Activated CD4-positive, CD25-positive, alpha-beta regulatory T cell (primary cell): Measurements from ENCODE around the gene TNNT3.
"Not testable (repeated sequence)": the region's sequence is repeated elsewhere in the genome, so short reads cannot be mapped to it uniquely, and the experiment has no call there.

ENCODE experiments used
- DNase-seq, 4 experiments: peaks; one replicate each; lab custom pipeline; 2025; lab: John Stamatoyannopoulos, UW

Gene TNNT3

DNA sequence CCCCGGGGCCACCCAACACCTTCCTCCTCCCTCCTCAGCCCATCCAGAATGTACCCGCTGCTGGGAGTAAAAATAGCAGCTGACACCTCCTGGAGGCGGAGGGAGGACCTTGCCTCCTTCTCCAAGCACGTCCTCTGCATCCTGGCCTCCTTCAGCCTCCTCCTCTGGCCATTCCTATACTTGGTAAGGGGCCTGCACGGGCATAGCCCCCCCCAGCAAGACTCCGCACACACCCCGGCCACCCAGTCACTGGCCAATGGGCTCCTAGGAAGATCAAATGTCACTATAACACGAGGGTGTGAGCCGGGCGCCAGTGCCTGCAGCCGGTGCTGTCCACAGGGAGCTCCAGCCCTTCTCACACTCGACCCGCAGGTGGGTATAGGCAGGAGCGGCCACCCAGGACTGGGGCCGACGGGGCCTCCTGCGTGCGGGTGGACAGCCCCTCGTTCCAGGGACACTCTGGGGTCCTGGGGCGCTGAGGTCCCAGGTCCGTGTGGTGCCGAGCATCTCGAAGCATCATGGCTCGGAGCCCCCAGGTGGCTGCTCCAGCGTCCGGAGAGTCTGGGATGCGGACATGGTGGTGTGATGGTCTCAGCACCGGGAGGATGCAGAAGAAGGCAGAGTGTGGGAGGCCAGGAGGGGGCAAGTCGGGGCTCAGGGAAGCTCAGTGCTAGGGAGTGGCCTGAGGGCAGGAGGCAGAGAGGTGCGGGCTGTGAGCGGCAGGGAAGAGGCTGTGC, at the start of gene TNNT3:
Gene TNNT3, plus strand, starts transcription at position 313 of the 737 bp plus-strand sequence. CDS start 3,172 bp downstream, outside the sequence.
- DNase-seq: no peak

DNA sequence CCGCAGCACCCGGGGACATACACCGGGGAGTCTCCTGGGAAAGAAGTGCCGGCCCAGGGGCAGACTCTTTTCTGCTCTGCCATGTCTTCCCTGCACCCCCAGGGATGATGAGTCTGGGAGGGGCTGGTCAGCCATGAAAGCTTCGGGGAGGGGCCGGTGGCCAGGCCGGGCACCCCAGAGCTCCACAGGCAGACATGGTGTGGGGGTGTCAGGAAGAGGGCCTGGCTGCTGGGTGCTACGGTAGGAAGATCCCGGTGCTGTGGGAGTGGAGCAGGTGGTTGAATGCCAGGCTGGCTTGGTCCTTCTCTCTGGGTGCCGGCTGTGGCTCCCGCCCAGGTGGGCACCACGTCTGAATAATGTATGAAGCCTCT, 49.2 kb upstream of the TNNT3 start:
- DNase-seq: no peak

DNA sequence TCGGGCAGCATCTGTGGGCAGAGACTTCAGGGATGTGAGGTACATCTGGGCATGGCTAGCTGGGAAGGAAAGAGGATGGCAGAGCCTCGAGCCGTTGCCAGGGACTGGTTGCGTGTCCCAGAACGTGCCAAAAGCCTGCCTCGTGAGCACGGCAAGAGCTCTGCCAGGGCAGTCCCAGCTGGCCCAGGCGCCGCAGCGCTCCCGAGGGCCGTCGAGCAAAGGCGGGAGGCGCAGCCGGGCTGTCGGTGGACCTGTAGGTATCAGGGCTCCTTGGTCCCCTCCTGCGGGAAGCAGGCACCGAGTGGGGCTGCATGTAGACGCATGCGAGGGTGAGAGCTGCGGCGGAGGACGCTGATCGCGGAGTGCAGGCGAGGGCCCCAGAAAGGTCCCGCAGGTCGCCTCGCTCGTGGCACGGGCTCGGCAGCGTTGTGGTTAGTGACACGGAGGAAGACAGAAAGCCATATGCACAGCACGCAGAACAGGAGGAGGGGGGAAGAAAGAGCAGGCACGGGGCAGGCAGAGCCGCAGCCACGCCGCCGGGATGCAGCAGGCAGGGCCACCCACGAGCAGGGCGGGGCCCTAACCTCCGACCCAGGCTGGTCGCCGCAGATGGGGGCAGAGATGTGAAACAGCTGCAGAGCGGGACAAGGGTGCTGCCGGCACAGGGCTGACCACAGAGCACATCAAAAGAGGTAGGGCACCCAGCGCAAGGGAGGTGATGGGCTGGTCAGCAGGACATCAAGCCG, 48.6 kb upstream of the TNNT3 start:
- DNase-seq: no peak

DNA sequence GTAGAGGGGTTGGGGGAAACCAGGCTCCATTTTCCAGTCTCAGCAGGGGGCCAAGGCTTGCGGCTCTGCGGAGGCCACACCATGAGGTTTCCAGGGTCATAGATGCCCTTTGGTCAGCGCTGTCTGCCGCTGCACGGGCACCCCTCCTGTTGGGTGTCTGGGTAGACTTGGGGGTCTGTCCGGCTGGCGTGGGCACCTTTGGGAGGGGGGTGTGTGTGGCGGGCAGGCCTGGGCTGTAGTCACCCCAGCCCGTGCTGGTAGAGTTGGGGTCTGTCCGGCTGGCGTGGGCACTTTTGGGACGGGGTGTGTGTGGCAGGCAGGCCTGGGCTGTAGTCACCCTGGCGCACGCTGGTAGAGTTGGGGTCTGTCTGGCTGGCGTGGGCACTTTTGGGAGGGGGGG, 48.0 kb upstream of the TNNT3 start:
- DNase-seq: no peak

DNA sequence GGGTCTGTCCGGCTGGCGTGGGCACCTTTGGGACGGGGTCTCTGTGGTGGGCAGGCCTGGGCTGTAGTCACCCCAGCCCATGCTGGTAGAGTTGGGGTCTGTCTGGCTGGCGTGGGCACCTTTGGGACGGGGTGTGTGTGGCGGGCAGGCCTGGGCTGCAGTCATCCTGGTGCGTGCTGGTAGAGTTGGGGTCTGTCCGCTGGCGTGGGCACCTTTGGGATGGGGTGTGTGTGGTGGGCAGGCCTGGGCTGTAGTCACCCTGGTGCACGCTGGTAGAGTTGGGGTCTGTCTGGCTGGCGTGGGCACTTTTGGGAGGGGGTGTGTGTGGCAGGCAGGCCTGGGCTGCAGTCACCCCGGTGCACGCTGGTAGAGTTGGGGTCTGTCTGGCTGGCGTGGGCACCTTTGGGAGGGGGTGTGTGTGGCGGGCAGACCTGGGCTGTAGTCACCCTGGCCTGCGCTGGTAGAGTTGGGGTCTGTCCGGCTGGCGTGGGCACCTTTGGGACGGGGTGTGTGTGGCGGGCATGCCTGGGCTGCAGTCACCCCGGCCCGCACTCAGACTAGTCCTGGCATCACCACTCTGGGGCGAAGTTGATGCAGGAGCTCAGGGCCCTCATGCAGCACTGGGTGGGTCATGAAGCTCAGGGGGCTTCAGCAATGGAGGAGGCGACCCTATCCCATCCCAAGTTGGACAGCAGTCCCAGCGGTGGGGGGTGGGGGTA, 47.1 kb upstream of the TNNT3 start:
- DNase-seq: no peak

DNA sequence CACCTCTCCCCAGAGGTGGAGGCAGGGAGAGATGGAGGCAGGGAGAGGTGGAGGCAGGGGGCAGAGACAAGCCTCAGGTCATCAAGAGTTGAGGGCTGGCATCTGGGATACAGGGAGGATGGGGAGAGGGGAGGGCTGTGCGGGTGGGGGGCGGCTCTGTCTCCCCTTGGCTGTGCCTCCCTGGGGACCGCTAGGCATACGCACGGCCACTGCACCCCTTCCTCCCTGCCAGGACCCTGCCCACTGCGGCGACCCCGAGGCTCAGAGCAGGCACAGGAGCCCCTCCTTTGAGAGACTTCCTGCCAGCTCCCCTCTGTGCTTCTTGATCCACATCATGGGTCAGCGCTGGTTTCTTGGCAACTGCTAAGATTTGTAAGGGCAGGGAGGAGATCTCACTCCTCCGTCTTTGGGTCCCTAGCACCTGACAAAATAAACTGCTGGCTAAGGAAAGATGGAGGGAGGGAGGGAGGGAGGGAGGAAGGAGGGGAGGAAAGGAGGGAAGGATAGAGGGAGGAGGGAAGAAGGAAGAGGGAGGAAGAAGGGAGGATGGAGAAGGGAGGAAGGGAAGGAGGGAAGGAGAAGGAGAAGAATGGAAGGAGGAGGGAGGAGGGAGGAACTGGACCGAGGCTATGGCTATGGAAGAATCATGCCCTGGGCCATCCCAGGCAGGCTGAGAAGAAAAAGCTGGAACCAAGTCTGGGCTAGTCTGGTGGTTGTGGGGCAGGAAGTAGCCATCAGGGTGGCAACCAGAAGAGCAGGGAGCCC, 46.3 kb upstream of the TNNT3 start:
- DNase-seq: no peak

DNA sequence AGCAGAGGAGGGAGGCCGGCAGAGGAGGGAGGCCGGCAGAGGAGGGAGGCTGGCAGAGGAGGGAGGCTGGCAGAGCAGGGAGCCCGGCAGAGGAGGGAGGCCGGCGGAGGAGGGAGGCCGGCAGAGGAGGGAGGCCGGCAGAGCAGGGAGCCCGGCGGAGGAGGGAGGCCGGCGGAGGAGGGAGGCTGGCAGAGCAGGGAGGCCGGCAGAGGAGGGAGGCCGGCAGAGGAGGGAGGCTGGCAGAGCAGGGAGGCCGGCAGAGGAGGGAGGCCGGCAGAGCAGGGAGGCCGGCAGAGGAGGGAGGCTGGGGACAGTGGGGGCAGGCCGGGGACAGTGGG, 45.7 kb upstream of the TNNT3 start:
- DNase-seq: not testable (repeated sequence)

DNA sequence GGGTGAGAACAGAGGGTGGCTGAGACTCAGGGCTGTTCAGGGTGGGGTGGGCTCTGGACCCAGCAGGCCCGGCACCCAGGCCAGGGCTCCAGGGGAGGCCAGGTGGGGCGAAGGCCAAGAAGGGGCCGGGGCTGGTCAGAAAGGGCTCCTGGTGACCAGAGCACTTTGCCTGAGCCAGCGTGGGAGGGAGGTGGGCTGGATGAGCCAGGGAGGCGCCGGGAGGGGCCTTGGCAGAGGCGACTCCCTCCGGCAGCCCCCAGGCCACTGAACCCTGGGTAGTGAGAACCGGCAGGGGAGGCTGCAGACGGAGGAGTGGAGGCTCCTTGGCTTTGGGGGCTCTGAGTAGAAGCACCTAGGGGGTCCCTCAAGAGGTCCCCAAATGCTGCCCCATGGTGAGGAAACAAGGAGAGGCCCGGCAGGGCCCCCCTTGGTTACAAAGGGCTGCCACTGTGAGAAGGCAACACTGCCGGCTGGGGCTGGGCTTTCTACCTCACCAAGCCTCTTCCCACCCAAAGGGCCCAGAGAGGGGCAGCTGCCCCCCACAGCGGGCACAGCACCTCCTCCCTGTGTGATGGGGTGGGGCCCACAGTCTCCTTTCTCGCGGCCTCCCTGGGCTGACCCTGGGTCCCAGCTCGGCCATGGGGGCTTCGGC, 44.9 kb upstream of the TNNT3 start:
- not testable (repeated sequence) for DNase-seq

DNA sequence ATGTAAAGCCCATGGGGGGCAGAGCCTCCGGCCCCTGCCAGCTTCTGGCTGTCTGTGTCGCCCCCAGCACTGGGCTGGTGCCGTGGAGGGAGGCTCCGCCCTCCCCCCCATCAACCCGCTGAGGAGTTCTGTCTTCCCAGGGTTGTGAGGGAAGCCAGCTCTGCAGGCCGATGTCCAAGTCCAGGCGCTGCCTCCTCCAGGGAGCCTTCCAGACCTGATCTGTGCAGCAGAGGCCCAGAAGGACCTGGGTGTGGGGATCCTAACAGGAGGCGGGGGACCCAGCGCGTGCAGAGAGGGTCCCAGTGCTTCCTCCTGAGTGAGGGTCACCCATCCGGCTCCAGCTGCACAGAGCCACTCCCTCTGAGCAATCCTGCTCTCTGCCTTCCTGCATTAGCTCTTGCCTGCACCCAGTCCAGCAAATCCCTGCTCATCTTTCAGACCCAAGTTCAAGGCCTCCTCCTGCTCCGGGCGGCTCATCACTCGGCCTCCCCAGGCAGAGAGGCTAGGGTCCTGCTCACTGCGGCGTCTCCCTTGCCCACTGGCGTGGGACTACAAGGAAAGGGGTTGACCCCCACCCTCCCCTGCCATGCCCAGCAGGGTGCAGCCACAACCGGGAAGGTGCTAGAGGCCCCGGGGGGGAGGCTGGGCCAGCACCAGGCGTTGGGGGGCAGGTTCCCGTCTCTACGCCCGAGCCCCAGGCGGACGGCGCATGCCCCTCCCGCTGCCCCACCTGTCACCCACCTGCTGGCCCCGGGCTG, 44.2 kb upstream of the TNNT3 start:
- no peak for DNase-seq

DNA sequence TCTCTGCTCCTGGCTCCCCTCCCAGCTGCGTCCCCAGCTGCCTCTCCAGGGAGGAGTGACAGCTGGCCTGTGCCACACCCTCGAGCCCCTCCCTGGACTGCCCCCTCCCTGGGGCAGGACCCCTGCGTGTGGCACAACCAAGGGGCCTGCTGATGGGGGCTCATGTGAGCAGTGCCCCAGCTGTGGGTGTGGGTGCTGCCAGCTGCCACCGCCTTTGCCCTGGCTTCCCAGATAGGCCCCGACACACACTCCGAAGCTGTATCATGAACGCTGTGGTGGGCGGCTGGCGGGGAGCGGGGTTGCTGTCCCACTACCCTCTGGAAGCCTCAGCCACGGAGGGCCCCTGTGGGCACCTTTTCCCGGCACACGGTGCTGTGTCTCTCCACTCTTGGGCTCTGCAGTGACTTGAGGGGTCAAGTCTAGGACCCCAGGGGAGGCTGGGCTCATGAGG, 43.6 kb upstream of the TNNT3 start:
- not testable (repeated sequence) for DNase-seq

DNA sequence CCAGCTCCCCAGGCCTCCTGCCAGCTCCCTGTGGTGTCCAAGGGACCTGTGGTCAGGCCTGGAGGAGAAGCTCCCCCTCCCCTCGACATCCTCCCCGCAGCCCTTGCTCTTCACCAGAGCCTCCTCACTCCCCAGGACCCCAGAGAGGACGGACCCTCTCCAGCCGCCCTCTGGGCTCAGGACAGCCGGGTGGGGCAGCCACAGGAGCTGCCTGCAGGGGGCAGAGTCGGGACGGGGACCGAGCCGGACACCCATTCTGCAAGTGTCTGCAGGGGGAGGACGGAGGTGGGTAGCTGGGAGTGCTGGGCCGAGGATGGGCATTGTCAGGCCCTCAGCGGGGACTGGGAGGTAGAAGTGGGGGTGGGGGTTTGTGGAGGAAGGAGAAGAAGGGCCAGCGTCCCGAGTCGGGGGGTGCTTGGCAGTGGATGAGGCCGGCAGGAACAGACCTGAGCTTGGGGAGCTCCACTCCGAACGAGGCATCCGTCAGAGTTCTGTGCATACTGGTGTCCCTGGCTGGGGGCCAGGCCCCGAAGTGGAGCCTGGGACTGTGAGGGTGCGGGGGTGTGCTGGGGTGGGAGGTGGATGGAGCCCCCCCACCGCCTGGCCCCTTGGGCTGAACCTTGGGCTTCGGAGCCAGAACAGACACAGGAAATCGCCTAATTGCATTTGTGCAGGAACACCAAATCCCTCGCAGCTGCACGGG, 43.0 kb upstream of the TNNT3 start:
- no peak for DNase-seq

DNA sequence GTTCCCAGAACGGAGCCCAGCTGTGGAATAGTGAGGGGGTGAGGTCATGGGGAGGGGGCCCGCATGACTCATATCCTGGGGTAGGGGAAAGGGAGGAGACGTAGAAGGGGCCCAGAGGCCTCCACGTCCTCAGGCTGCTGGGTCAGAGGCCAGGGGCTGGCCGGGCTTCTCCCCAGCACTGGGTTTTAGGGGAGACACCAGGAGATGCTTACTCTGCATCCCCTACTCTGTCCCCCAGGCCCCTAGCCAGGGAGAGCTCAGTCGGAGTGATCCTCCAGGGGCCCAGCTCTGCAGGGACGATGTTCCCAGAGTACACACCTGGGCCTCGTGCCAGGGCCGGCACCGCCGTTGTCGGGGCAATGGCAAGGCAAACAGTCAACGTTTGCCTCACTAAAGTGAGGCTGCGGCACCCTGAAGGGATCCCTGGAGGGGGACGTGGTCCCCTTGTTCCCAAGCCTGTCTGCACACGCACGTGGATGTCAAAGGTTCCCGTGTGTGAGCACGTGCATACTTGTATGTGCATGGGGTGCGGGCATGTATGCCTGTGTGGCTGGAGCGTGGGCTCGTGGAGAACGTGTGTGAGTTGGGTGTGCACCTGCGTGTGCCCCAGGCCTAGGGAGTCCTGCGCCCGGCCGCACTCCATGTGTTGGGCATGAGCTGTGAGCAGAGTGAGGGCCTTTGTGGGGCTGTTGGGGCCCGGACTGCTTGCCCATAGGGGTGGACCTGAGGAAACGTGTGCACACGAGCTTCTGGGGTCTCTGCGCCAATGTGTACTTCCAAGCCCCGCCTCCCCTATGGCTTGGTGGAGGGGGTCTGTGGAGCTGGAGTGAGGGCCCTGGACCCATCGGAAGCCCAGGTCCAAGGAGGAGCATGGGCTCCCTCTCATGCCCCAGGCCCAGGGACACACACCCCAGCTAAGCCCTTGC, 42.0 kb upstream of the TNNT3 start:
- DNase-seq: no peak

DNA sequence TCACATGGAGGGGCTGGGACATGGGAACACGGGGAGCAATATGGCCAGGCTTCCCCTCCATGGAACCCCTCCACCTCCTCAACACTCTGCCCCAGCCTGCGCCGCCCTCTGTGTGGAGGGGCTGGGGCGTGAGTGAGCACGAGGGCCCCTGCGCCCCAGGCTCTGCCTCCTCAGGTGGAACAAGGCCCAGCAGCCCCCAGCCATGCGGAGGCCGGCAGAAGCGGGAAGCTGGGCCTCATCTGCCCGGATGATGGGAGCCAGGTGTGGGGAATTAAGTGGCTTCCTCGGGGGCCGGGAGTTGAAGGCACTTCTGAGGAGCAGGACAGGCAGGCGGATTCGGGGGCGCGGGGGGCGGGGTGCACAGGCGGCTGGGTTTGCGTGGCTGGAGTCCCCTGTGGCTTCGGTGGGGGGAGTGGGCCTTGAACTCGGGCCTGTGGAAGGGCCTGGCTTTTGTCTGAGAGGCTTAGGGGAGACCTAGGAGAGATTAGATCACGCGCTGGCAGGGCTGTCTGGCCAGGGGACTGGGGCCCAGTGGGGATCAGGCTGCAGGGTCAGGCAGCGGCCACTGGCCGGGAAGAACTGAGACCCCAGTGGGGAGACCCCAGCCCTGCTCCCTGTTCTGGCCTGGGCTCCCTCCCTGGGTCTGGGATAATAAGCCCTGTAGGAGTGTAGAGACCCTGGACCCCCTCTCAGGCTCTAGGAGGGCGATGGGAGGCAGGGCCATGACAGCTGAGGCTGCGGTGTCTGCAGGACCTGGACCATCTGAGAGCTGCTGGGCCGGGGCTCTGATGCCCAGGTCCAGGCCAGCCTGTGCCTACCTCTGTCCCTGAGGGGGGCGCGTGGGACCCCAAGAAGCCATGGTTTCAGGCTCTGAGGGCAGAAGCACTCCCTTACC, 41.1 kb upstream of the TNNT3 start:
- no peak for DNase-seq

DNA sequence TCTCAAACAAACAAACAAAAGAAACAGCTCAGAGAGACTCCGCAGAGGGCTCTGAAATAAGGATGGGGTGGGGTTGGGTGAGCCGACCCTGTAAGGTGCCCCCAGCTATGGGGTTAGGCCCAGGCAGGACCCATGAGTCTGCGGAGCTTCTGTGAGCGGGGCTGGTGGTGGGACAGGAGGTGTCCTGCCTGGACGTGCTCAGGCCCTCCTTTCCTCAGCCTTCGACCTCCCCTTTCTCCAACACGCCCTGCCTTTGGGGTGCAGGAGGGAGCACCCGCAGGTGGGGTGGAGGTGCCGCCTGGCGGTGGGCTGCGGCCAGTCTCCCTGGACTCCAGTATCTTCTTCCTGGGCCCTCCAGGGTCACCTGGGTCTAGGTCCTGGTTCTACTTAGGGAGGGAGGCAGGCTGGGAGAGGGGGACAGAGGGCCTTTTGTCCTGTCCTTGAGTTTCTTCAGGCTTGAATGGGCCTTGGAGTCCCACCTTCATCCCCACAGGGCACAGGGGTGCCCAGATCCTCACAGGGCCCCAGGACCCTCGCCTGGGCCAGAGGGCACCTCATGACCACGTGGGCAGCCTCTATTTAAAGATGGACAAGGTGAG, 40.1 kb upstream of the TNNT3 start:
- DNase-seq: no peak

DNA sequence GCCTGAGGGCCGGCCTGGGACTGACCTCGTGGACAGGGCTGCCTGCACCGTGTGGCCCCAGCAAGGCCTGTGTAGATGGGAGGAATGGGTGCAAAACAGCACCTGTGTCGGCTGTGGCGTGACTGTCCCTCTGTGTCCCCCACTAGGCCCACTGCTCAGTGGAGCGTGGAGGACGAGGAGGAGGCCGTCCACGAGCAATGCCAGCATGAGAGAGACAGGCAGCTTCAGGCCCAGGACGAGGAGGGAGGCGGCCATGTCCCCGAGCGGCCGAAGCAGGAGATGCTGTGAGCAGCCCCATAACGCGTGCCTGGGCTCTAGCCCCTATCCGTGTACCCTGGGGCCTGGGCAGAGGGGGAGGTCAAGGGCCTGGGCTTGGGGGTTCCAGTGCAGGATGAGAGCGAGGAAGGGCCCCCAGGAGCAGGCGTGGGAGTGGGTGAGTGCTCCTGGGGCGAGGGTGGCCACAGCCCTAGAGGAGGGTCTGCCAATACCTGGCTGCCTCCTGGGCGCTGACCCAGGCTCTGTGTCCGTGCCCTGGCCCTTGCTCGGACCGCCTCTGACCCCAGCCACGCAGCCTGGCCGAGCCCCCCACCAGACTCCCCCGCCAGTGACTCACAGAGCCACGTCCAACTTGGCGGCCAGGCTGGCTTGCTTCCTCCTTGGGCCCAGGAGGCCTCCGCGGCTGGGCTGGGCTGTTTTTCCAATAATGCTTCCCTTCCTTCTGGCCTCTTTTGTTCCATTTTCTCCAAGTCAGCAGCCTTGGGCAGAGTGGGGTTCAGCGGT, 39.4 kb upstream of the TNNT3 start:
- DNase-seq: no peak

DNA sequence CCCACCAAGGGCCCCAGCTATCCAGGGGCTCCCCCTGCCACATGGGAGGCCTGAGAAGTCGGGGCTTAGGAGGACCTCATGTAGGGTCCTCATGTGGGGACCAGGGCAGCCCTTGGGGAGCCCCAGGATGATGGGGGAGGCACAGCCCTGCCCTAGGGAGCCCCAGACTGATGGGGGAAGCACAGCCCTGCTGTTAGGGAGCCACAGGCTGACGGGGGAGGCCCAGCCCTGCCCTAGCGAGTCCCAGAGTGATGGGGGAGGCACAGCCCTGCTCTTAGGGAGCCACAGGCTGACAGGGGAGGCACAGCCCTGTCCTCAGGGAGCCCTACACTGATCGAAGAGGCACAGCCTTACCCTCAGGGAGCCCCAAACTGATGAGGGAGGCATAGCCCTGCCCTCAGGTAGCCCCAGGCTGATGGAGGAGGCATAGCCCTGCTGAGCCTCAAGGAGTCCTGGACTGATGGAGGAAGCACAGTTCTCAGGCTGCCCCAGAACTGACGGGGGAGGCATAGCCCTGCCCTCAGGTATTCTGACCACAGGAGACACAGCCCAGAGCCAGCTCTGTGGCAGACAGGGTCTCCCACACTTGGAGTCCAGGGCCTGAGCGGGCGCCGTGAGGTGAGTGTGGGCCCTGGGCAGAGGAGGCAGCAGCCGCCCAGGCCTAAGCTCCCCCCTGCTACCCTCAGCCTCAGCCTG, 38.6 kb upstream of the TNNT3 start:
- DNase-seq: no peak
